Measurements from ENCODE around the gene YY1.
"Not testable (repeated sequence)": the region's sequence is repeated elsewhere in the genome, so short reads cannot be mapped to it uniquely, and the experiment has no call there.

Gene YY1

GRCh38 chr14:100307766-100308426 lies 69.0 kb downstream of the YY1 start:
- Histone ChIP-seq H3K9me2 (replicated peaks; ENCODE audit: control insufficient read depth, low read length) (no peaks in the 10 kb centered on the region), H3K27ac (ENCODE audit: low read depth, low read length) (no peak overlapping the region), H3K4me1 (ENCODE audit: control insufficient read depth, low read length) (peaks cover 33% of the 10 kb centered on the region), H3K27me3 (ENCODE audit: control insufficient read depth, low read length) (peaks cover 37% of the 10 kb centered on the region), H3K4me3 (ENCODE audit: low read length) (no peak overlapping the region), H3K79me2 (ENCODE audit: control insufficient read depth, low read length) (no peaks in the 10 kb centered on the region), H3K4me2 (ENCODE audit: low read length) (no peak overlapping the region), H3K36me3 (ENCODE audit: control insufficient read depth, low read length) (no peaks in the 10 kb centered on the region), H4K20me1 (ENCODE audit: control insufficient read depth, insufficient read depth, low read depth, low read length) (no peaks in the 10 kb centered on the region), H3K9me3 (ENCODE audit: control insufficient read depth, insufficient read depth, low read length) (no peaks in the 10 kb centered on the region), H3F3A (ENCODE audit: control insufficient read depth, insufficient read depth) (no peaks in the 10 kb centered on the region; the same call in 1 of the 2 replicates)
- TF ChIP-seq EZH2phosphoT487 (IDR thresholded peaks at IDR 0.05; ENCODE audit: borderline replicate concordance, low read length), result no peak

- not testable (repeated sequence) for H3K9me3 ChIP-seq (ENCODE audit: control insufficient read depth, insufficient read depth, low read length); H3K27ac ChIP-seq (ENCODE audit: low read depth, low read length); H4K20me1 ChIP-seq (ENCODE audit: control insufficient read depth, insufficient read depth, low read depth, low read length); H3F3A ChIP-seq (ENCODE audit: control insufficient read depth, insufficient read depth); H3K79me2 ChIP-seq (ENCODE audit: control insufficient read depth, low read length); H3K36me3 ChIP-seq (ENCODE audit: control insufficient read depth, low read length); H3K4me3 ChIP-seq (ENCODE audit: low read length); H3K9me2 ChIP-seq (replicated peaks; ENCODE audit: control insufficient read depth, low read length); H3K4me2 ChIP-seq (ENCODE audit: low read length)
- Histone ChIP-seq H3K27me3 (ENCODE audit: control insufficient read depth, low read length) (peaks cover 37% of the 10 kb centered on the region), H3K4me1 (ENCODE audit: control insufficient read depth, low read length) (peaks cover 35% of the 10 kb centered on the region)
Measured at GRCh38 chr14:100308427-100308792, 69.5 kb downstream of the YY1 start.

- TF ChIP-seq EZH2phosphoT487 (IDR thresholded peaks at IDR 0.05; ENCODE audit: borderline replicate concordance, low read length) (no peak), CTCF (IDR thresholded peaks at IDR 0.05; ENCODE audit: low read depth, low read length, poor library complexity, severe bottlenecking) (no peak)
- H3K36me3 ChIP-seq (ENCODE audit: control insufficient read depth, low read length), result no peaks in the 10 kb centered on the region
- no peaks in the 10 kb centered on the region for H3K9me2 ChIP-seq (replicated peaks; ENCODE audit: control insufficient read depth, low read length)
- no peak overlapping the region for H3K4me3 ChIP-seq (ENCODE audit: low read length)
- no peaks in the 10 kb centered on the region for H3K79me2 ChIP-seq (ENCODE audit: control insufficient read depth, low read length)
- peaks cover 37% of the 10 kb centered on the region for H3K27me3 ChIP-seq (ENCODE audit: control insufficient read depth, low read length)
- H3K4me1 ChIP-seq (ENCODE audit: control insufficient read depth, low read length), result peaks cover 35% of the 10 kb centered on the region
- H3K9me3 ChIP-seq (ENCODE audit: control insufficient read depth, insufficient read depth, low read length), result no peaks in the 10 kb centered on the region
- H3K4me2 ChIP-seq (ENCODE audit: low read length), result no peak overlapping the region
- H3F3A ChIP-seq (ENCODE audit: control insufficient read depth, insufficient read depth), result no peaks in the 10 kb centered on the region; the same call in 1 of the 2 replicates
- H4K20me1 ChIP-seq (ENCODE audit: control insufficient read depth, insufficient read depth, low read depth, low read length), result no peaks in the 10 kb centered on the region
- no peak overlapping the region for H3K27ac ChIP-seq (ENCODE audit: low read depth, low read length)
Measured at GRCh38 chr14:100309028-100309737, 70.2 kb downstream of the YY1 start.

- H3K27ac ChIP-seq (ENCODE audit: low read depth, low read length); H3K36me3 ChIP-seq (ENCODE audit: control insufficient read depth, low read length); H3K79me2 ChIP-seq (ENCODE audit: control insufficient read depth, low read length); H3F3A ChIP-seq (ENCODE audit: control insufficient read depth, insufficient read depth); H4K20me1 ChIP-seq (ENCODE audit: control insufficient read depth, insufficient read depth, low read depth, low read length); H3K4me3 ChIP-seq (ENCODE audit: low read length); H3K9me3 ChIP-seq (ENCODE audit: control insufficient read depth, insufficient read depth, low read length); H3K9me2 ChIP-seq (replicated peaks; ENCODE audit: control insufficient read depth, low read length); H3K4me2 ChIP-seq (ENCODE audit: low read length): not testable (repeated sequence)
- peaks cover 13% of the 10 kb centered on the region for H3K4me1 ChIP-seq (ENCODE audit: control insufficient read depth, low read length)
- peaks cover 10% of the 10 kb centered on the region for H3K27me3 ChIP-seq (ENCODE audit: control insufficient read depth, low read length)
Measured at GRCh38 chr14:100312110-100312876, 73.3 kb downstream of the YY1 start.

Data from DOHH2 (cell line).